ENCODE measurements around the gene PNMA8C.

- TF ChIP-seq CSRNP3 (CRISPR knock-in tag; IDR thresholded peaks at IDR 0.05) (no peak), ZNF70 (CRISPR knock-in tag; IDR thresholded peaks at IDR 0.05) (no peak), ZNF565 (CRISPR knock-in tag; conservative IDR thresholded peaks at IDR 0.05; ENCODE audit: low read depth) (no peak), ZC3H10 (CRISPR knock-in tag; IDR thresholded peaks at IDR 0.05) (no peak), ARNTL (CRISPR knock-in tag; IDR thresholded peaks at IDR 0.05; ENCODE audit: borderline replicate concordance, low read depth) (no peak)
These were observed 36.4 kb downstream of the PNMA8C start for GRCh38 chr19:46392252-46392801.

Data from SK-N-SH treated with all-trans-retinoic acid at 6 μM for 48 hours (cell line).